GM19438 (cell line): ENCODE measurements around the gene BNIP3.

Source experiments
- ATAC-seq: cut with Tn5 transposase; IDR thresholded peaks from one replicate; pipeline ENCODE4 v1.9.1; 2021; ENCODE audit warnings: low read depth; ENCODE audit not compliant: unreplicated experiment

BNIP3 gene

DNA sequence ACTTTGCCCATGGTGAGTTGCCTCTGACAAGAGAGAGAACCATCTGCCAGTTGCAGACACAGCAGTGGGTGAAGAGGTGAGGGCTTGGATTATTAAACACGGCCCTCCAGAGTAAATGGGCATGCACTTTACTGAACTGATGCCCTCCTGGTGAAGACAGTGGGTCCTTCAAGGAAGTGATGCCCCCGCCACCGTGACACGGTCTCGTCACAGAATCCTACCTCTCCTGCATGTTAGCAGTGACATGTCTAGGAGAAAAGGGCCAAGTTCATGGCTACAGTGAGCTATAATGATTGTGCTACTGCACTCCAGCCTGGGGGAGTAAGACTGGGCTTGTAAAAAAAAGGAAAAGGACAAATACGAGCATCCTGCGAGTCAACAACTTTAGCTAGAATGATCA lies 2.4 kb downstream of the BNIP3 start:
- ATAC-seq = no peak

DNA sequence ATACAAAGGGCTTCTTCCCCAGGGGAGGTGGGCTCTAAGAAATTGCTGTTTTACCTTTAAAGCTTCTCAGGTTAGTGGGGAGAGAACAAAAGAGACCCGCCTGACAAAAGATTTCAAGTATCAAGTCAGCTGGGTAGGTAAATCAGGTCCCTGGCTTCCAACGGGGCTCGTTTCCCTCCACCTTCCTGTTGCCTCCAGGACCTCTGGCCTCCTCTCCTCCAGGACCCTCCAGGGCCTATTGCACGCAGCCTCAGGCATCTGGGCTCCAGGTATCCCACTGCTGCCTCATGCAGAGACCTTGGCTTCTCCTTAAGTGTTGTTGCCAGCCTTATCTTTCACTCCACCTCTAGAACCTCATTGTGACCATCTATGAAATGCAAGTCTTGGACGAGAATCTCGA lies 2.9 kb downstream of the BNIP3 start:
- ATAC-seq = no peak

DNA sequence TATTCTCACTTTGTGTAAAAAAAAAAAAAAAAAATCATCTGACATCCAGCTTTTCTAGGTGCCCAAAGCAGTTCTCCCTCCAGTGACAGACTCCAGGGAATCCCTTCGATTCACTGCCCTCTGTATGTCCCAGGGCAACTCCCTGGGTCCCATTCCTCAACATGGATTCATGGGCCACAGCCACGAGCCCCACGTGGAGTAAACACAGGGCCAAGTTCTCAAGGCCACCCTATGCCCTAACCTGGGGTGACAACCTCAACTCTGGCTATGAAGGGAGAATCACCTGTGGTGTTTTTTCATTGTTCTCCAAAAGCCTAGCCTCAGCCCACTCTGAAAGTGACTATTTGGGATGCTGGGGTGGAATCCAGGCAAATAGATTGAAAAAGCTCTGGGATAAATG lies 3.4 kb downstream of the BNIP3 start:
- ATAC-seq = no peak

DNA sequence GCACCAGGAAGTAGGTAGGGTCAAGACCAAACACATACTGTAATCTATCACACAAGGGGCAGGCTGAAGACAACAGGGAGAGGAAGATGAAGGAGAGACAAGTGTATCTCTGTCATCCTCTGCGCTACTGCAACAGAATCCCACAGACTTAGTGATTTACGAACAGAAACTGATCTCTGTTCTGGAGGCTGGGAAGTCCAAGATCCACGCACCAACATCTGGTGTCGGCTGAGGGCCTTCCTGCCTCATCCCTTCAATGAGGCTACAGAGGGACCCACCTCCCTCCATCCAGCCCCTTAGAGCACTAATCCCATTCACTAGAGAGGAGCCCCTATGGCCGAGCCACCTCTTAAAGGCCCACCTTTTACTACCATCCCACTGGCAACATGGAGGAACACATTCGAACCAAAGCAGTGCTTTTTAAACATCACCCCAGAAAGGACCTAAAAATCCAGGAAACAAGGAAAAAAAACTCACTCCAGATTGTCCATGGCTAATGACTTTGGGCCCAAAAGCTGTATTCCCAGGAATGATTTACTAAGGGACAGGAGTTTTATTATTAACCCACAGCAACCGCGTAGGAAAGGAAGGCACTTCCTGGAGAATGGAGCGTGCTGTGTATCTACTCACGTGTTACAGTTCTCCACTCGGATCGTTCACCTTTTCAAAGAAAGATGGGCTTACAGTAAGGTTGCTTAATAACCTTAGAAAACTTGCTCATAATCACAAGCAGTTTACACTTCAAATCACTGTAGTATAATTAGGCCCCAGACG lies 4.2 kb downstream of the BNIP3 start:
- no peak for ATAC-seq

DNA sequence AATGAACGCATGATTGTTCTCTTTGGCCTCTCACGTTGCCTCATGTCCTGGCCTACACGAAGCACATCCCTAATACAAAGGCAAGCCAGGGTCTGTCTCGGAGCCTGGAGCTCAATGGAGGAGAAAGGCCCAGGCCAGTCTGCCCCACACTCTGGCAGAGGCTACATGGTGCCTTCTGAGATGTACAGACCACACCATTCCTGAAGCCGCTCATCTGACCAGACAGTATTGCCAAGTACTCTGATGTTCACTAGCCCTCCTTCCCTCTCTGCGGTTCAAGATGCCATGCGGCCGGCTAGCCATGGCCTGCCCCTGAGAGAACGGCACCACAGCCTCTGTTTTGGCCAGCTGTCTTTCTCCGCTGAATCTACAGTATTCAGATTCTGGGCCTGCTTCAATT lies 5.9 kb downstream of the BNIP3 start:
- no peak for ATAC-seq

DNA sequence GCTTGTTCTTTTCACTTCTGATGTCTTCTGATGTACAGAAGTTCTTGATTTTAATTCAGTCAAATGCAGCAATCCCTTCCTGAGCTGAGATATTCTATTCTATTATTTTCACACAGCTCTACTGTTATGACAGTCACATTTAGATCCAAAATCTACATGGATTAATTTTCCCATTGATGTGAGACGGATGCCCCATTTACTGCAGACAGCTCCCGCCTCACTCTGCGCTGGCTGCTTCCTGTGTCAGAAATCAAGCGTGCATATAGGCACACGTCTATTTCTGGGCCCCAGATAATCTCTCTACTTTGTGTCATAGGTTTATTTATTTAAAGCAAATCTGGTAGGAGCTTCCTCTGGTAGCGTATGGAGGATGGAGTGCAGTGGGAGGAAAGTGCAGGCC lies 6.7 kb downstream of the BNIP3 start:
- no peak for ATAC-seq

DNA sequence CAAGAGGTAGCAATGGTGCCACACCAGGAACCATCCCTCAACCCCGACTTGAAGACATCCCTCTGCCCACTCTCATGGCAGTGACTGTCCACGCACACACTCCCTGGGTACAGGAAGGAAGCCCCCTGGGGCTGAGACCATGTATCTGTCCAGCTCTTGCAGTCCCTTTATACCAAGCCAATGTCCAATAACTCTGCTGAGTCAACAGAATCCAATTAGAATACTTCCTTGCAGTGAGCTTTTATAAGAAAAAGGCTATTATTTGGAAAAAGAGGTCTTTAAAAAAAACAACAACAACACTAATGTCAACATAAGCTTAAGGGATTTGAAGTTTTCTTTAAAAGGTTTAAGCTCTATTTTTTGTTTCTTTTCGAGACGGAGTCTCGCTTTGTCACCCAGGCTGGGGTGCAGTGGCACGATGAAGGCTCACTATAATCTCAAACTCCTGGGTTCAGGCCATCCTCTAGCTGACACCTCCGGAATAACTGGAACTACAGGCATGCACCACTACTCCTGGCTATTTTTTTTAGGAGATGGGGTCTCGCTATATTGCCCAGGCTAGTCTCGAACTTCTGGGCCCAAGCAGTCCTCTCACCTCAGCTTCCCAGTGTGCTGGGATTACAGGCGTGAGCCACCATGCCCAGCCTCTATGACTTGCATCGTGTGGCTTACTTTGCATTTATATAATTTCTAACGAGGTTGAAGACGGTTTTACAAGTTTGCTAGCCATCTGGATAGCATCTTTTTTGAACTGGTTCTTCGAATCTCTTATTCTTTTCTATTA lies 7.5 kb downstream of the BNIP3 start:
- no peak for ATAC-seq

DNA sequence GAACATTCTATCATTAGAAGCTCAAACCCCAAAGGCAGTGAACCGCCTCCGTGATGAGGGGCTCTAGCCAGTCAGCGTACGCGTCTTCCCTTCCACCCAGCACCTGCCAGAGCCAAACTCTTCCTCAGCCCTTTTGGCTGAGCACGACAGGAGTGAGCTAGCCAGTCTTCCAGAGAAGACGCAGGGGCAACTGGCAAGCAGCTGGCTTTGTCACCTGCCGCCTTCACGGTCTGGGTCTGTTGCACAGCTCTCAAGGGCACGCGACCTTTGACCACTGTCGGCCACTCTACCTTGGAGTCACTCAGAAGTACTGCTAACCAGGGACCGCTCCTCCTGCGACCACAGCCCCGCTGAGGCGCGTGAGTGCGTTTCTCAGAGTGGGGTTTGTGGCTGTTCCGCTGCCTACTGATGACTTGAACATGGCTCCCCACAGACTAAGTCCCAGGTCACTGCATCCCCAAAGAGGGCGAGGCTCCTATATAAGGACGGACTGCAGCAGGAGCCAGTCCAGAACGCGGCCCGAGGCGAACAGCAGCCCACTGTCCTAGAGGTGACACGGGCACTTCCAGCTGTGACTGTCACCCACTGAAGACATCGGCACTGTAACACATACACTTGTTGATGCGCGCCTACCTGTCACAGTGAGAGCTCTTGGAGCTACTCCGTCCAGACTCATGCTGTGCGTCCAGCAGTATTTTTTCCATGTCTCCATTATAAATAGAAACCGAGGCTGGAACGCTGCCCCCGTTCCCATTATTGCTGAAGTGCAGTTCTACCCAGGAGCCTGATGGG lies 8.4 kb downstream of the BNIP3 start:
- no peak for ATAC-seq

DNA sequence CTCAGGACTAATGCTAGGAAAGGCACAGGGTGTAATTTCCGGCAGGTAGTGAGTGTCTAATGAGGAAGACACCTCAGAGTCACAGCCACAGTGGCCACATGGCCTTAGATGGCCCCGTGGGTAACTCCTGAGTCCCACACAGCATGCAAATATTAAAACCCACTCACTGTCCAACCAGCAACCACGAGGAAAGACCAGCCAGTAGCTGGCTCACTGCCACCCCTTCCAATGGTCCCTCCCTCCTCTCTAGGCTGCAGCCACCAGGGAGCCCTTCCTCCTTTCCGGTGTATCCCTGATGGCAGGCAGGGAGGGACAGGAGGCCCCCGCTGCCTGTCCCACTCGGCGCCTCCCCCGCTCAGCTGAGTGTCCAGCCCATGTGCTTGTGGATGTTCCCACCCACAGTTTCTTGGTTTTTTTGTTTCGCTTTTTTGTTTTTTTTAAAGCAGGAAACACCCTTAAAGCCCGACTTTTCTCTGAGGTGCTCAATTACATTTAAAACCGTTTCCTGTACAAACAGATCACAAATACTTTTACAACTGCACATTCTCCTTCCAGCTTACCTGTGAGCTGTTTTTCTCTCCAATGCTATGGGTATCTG lies 9.2 kb downstream of the BNIP3 start:
- ATAC-seq = no peak

DNA sequence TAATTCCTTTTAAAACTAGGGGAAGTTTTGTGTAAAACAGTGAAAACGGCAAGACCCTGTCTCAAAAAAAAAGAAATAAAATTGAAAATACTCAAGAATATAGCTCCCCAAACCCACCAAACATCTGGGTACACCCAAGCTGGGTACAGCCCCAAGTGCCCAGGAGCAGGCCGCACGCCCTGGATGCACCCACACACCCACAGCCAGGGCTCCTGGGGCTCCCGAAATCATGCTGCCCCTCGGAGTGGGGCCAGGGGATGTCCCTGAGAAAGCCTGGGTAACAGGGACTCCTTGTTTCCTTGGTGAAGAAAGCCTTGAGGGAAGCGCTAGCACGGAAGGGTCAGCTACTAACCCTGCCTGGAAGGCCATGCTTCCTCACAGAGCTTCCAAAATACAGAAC lies 10.1 kb downstream of the BNIP3 start:
- no peak for ATAC-seq

DNA sequence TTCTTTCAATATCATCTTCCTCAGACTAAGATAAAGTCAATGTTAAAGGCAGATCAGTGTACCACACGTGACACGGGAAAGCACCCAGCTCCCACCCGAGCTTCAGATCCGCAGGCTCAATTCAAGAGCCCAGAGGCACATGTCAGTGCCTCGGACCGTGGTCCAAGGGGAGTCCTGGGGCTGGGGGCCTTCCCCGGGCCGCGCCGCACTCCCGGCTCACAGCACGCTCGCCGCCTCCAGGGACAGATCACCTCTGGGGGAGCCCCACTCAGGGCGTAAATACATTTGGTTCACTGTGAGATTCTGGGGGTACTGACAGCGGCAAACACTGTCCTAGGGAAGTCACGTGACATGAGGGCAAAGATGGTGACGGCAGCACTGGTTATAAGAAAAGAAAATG lies 10.8 kb downstream of the BNIP3 start:
- ATAC-seq = no peak

DNA sequence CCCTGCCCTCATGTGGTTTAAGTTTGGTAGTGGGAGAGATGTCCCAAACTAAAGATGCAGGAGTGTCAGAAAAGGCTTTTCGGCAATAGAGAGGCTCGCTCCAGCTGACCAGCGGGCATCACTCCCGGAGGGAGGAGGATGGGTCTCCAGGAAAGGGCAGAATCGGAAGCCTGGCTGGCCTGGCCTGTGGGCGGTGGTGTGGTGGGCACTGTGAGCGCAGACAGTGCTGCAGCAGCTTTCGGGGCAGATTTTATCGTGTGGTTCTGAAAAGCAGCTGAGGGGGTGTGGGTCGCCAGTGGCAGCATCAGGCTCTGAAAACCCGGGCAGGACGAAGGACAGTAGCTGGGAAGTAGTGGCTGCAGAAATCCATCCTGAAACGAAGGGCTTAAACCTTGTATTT lies 12.8 kb downstream of the BNIP3 start:
- ATAC-seq = no peak

DNA sequence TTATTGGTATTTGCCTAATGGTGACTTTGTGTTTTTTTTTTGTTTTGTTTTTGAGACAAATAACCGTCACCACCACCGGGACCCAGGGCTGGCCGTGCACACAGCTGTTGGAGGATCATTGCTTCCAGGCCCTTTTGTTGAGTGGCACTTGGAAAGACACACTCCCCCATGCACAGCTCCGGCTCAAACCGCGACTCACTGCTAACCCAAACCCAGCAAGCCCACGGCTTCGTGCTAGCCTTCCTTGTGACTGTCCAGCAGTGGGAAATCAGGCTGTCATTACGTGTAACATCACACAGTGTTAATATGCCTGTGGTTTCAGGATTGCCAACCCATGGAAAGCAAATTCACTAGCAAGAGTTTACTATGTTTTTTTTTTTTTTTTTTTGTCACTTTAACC lies 17.4 kb downstream of the BNIP3 start:
- no peak for ATAC-seq

DNA sequence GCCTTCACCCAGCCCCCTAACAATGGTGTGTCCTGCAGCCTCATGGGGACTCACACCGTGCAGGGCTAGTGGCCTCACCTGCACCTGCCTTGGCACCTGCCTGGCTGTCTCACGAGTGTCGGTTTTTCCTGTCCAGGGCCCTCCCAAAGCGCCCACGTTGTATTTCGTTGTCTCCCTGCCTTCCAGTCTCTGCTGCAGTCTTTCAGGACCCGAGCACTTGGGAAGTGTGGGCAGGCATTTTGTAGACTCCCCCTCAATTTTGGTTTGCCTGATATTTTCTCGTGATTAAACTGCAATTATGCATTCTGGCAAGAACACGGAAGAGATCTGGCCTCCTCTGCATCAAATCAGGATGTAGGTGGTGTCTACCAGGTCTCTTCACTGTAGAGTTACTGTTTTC lies 17.9 kb downstream of the BNIP3 start:
- no peak for ATAC-seq

DNA sequence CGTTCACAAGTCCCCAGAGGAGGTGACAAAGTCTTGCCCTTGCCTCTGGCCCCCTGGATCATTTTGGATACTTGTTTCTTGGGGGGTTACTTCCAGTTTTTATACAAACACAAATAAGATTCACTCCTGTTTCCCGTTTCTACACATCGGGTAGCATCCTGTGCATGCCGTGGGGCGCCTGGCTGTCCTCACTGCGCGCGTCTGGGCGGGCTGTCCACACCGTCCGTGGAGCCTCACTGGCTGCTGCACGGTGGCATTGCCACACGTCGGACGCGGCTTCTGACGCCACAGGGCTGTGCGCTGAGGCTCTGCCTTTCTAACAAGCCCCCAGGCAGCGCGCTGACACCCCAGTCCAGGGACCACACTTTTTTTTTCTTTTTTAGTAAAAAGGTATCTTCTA lies 18.4 kb downstream of the BNIP3 start:
- ATAC-seq = no peak

DNA sequence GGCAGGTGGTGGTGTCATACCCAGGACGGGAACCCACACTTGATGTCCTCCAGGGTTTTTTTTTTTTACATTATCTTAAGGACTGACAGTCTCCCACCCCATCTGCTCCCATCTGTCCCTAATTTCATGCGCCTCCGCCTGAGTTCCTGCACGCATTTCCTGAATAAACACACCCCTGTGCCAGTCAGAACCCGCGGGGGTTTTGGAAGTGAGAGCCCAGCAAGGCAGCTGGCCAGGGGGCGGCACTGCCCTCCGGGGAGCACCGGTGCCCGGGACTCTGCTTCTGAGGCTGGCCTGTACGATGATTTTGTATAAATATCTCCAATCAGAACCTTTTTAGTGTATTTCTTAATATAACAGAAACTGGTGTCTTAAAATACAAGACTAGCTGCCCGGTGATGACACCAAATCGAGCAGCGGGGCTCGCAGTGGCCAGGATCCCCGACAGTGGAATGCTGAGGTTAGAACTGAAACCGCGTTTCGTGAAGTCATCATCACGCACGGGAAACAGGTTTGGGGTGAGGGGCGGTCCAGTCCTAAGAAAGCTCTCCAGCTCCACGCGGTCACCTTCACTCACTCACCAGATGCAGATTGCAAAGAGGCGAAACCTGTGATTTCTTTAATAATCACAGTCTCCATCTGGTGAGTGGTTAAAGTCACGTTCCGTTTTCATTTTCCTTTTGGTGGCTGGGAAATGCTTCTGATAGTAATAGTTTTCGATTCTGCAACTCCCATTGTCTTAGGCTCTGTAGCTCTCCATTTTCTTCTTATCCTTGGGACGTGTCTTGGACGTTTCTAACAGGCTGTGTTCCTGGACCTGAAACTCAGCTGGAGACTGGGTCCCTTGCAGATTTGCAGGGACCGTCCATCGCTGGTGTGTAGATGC lies 19.7 kb downstream of the BNIP3 start:
- no peak for ATAC-seq

DNA sequence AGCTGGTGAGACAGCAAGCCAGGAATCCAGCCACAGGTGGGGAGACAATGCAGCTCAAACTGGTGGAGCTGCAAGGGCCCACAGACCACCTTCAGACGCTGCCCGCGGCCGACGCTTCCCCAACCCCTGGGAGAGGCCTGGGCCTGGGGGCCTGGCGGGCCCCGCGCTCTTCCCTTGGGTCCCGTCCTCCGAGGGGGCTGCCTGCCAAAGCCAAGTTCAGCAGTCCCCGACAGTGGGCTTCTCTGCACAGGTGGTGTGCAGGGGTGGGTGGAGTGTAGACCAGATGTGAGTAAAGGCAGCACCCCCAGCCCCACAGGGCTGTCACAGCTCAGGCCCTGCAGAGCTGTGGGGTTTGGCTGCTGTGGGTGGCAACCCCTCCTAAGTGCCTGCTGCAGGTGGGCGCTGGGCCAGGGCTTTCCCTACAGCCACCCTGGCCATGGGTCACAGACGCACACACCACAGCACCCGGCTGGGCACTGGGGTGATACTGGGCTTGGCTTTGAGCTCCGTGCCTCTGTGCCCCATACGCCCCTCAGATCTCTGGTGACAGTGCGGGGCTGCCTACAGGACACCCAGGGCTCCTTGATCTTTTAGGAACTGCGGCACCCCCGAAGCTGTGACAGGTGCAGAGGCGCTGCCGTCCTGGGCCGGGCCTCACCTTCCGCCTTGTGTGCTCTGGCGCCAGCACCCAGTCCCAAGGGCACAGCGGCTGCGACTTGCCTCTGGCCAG lies 20.5 kb downstream of the BNIP3 start:
- no peak for ATAC-seq

DNA sequence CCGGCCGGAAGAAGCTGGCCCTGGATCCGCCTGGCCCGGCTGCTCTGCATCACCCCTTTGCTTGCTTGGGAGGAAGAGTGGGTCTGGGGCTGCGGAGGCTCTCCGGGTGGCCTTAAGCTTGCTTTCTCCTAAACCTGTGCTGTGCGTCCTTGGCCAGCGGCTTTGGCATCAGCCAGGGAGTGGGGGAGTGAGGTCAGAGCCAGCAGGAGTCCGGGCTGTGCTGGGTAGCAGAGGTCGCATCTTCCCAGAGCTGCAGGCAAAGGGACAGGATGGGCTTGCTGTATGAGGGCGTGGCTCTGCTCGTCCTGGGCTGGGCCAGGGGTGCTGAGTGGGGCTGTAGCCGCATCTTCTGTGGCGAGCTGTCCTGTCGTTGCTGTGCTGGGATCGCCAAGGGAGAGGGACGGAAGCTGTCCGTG lies 21.1 kb downstream of the BNIP3 start:
- no peak for ATAC-seq

DNA sequence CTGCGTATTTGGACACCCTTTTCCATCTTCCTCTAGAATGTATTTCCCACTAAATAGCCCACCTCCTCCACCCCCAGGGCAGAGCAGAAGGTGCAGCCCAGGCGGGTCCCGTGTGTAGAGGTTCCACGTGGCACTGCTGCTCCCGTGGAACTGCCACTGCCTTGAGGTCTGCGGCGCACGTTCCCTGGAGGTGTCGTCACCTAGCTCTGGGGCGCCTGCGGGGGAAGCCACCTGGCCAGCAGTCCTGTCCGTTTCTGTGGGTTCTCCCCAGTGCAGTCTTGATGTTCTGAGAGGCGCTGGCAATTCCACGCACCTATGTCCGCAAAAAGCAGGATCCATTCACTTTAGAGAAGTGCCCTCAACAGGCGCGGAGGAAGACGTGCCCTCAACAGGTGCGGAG lies 21.9 kb downstream of the BNIP3 start:
- ATAC-seq = no peak
